ENCODE results near the gene PKD1.

DNA sequence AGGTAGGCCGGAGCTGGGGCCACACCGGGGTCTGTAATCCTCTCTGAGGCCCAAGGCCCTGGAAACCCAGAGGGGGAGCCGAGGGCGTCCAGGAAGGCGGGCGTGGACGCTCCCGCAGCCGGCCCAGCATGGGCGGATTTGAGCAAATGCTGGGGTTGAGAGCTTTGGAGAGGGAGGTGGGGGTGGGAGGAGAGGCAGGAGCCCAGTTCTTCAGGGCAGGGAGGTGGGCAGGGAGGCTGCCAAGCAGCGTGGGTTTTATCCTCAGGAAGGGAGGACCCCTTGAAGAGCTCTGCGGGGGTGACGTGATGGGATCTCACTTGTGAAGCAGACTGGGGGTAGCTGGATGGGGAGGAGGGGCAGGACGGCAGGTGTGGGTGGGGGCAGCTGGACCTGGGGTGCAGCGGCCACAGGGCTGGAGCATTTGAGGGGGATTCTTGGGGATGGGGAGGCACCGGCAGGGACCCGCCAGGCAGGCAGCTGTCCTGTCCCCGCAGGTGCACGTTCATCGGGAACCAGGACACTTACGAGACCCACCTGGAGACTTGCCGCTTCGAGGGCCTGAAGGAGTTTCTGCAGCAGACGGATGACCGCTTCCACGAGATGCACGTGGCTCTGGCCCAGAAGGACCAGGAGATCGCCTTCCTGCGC, 37.1 kb upstream of the PKD1 start:
- TF ChIP-seq, protein P1, sequence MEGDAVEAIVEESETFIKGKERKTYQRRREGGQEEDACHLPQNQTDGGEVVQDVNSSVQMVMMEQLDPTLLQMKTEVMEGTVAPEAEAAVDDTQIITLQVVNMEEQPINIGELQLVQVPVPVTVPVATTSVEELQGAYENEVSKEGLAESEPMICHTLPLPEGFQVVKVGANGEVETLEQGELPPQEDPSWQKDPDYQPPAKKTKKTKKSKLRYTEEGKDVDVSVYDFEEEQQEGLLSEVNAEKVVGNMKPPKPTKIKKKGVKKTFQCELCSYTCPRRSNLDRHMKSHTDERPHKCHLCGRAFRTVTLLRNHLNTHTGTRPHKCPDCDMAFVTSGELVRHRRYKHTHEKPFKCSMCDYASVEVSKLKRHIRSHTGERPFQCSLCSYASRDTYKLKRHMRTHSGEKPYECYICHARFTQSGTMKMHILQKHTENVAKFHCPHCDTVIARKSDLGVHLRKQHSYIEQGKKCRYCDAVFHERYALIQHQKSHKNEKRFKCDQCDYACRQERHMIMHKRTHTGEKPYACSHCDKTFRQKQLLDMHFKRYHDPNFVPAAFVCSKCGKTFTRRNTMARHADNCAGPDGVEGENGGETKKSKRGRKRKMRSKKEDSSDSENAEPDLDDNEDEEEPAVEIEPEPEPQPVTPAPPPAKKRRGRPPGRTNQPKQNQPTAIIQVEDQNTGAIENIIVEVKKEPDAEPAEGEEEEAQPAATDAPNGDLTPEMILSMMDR (IDR thresholded peaks at IDR 0.05; ENCODE audit: poor library complexity) = no peak
- no peak for TF ChIP-seq EZH2 (IDR thresholded peaks at IDR 0.05; ENCODE audit: borderline replicate concordance)
- TF ChIP-seq EZH2phosphoT487 (IDR thresholded peaks at IDR 0.05; ENCODE audit: low read depth, severe bottlenecking, unreplicated experiment) = no peak
